ENCODE measurements around the gene NOTCH3. TPM values are rescaled to one million over a fixed set of nuclear protein-coding genes. Genes with fewer than 3 reads are reported as not detected.

The NOTCH3 gene
- total RNA-seq = 66.9 and 67.3 TPM in 2 replicates

DNA sequence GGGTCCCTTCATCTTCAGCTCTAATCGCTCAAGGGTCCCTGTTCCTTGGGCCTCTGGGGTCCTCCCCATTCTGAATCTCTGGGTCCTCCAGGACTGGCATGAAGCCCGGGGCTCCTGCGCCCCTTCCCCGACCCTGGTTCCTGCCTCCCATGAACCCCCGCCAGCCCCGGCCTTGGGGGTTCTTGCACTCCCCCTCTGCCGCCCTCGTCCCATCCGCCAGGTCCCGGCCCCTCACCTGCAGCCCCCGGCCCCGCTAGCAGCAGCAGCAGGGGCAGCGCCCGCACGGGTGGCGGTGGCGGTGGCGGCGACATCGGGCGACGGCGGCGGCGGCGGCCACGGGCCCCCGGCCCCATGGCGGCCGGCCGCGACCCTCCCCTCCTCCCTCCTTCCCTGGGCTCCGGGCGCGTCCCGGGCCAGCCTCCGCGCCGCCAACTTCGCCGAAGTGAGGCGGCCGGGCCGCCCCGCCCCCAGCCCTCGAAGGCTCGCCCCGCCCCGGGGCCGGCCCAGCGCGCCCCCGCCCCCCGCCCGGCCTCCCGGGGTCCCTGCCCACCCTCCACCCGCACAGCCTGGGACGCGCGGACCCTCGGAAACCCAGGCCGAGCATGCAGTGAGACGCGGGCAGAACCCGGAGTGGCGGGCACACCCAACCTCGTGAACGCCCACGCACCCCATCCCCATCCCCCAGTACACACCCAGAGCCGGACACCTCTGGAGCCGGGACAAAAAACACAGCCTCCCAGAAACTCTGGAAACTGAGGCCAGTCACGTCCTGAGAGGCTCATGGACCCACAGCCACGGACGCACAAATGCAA, at the start of gene NOTCH3:
NOTCH3 (minus strand) TSS at position 443 of the 812 bp plus-strand sequence; CDS start at position 353, 90 bp downstream.

Other genes with a start within 250 kb of the NOTCH3 start
- not detected in 2 replicates for gene SLC1A6, start 221.1 kb downstream of the NOTCH3 start, total RNA-seq
- not detected in 2 replicates for gene CASP14, start 151.5 kb downstream of the NOTCH3 start, total RNA-seq
- gene OR1I1, start 118.8 kb downstream of the NOTCH3 start, total RNA-seq = not detected in 2 replicates
- gene SYDE1, start 93.6 kb downstream of the NOTCH3 start, total RNA-seq = 32.6 and 41.1 TPM in 2 replicates
- not detected in 2 replicates for gene EPHX3, start 31.5 kb upstream of the NOTCH3 start, total RNA-seq
- 22.3 and 27.3 TPM in 2 replicates for gene BRD4, start 131.5 kb upstream of the NOTCH3 start, total RNA-seq
- 9.0 and 9.4 TPM in 2 replicates for gene AKAP8, start 178.8 kb upstream of the NOTCH3 start, total RNA-seq
- 31.8 and 45.7 TPM in 2 replicates for gene AKAP8L, start 218.0 kb upstream of the NOTCH3 start, total RNA-seq
- 35.7 and 35.9 TPM in 2 replicates for gene WIZ, start 249.0 kb upstream of the NOTCH3 start, total RNA-seq